HepG2 (cell line): ENCODE data around the gene GOLT1A. TPM values are rescaled to one million over a fixed set of nuclear protein-coding genes. Genes with fewer than 3 reads are reported as not detected.

Source experiments
- ARNT2 ChIP-seq: sonication (generic); formaldehyde crosslinking; IDR thresholded peaks from 2 replicates; pipeline ENCODE4 v1.8.0; 2022; ENCODE audit warnings: mild to moderate bottlenecking, low read depth, missing genetic modification reagents, moderate library complexity
- ATAD3A ChIP-seq: sonication (generic); formaldehyde crosslinking; IDR thresholded peaks from 2 replicates; pipeline ENCODE4 v1.4.0; 2020; ENCODE audit warnings: missing genetic modification reagents
- BRCA1 ChIP-seq: sonication (generic); formaldehyde crosslinking; IDR thresholded peaks from 2 replicates; pipeline ENCODE4 v1.4.0; 2020; ENCODE audit warnings: missing genetic modification reagents
- MAFG ChIP-seq: sonication (generic); formaldehyde crosslinking; IDR thresholded peaks from 2 replicates; pipeline ENCODE4 v1.5.1; 2020; ENCODE audit warnings: mild to moderate bottlenecking, missing genetic modification reagents
- MED8 ChIP-seq: sonication (generic); formaldehyde crosslinking; IDR thresholded peaks from 2 replicates; pipeline ENCODE4 v1.8.1; 2023; ENCODE audit warnings: mild to moderate bottlenecking, missing genetic modification reagents; ENCODE audit not compliant: insufficient replicate concordance
- NPAS2 ChIP-seq: sonication (generic); formaldehyde crosslinking; IDR thresholded peaks from 2 replicates; pipeline ENCODE4 v1.8.0; 2022; ENCODE audit warnings: mild to moderate bottlenecking, missing genetic modification reagents, borderline replicate concordance
- NRL ChIP-seq: sonication (generic); formaldehyde crosslinking; IDR thresholded peaks from 2 replicates; pipeline ENCODE4 v1.5.0; 2020; ENCODE audit warnings: missing genetic modification reagents, mild to moderate bottlenecking, moderate library complexity, borderline replicate concordance
- ZBTB20 ChIP-seq: sonication (generic); formaldehyde crosslinking; IDR thresholded peaks from 2 replicates; pipeline ENCODE4 v1.8.1; 2023; ENCODE audit warnings: missing genetic modification reagents, low read depth, mild to moderate bottlenecking, borderline replicate concordance
- ZFAT ChIP-seq: sonication (generic); formaldehyde crosslinking; conservative IDR thresholded peaks from 2 replicates; pipeline ENCODE4 v1.8.1; 2023; ENCODE audit warnings: missing genetic modification reagents, inconsistent platforms
- ZNF546 ChIP-seq: sonication (generic); formaldehyde crosslinking; conservative IDR thresholded peaks from 2 replicates; pipeline ENCODE4 v1.8.1; 2023; ENCODE audit warnings: mild to moderate bottlenecking, missing genetic modification reagents
- ZNF567 ChIP-seq: sonication (generic); formaldehyde crosslinking; IDR thresholded peaks from 2 replicates; pipeline ENCODE4 v1.8.1; 2023; ENCODE audit warnings: mild to moderate bottlenecking, missing genetic modification reagents, borderline replicate concordance
- ZNF629 ChIP-seq: sonication (generic); formaldehyde crosslinking; conservative IDR thresholded peaks from 2 replicates; pipeline ENCODE4 v1.5.0; 2020; ENCODE audit warnings: missing genetic modification reagents
- ZNF790 ChIP-seq: sonication (generic); formaldehyde crosslinking; IDR thresholded peaks from 2 replicates; pipeline ENCODE4 v1.8.0; 2022; ENCODE audit warnings: missing genetic modification reagents, mild to moderate bottlenecking, borderline replicate concordance
- ZNF891 ChIP-seq: sonication (generic); formaldehyde crosslinking; IDR thresholded peaks from 2 replicates; pipeline ENCODE4 v1.5.0; 2020; ENCODE audit warnings: mild to moderate bottlenecking, missing genetic modification reagents
- polyA plus RNA-seq, 8 experiments: library from polyadenylated mRNA; depleted of rRNA in 3 of 8; stranded (reverse) in 7 of 8; unstranded in 1 of 8; fragments of >200 nt; fragmentation: Illumina TruSeq in 4 of 8; extraction: Trizol in 4 of 8; gene quantifications; 2 replicates each; pipeline versions ENCODE4 v1.2.1 to v1.2.3, GENCODE V29; 2011 to 2016; ENCODE audit warnings: low read depth in 4 of 8, missing spikeins in 1 of 8, mixed read lengths in 1 of 8; ENCODE audit not compliant: insufficient read depth in 1 of 8
- total RNA-seq, 5 experiments: library from RNA; depleted of rRNA; stranded (reverse); fragments of >200 nt; fragmentation: Illumina TruSeq; extraction: Trizol; gene quantifications; 2 replicates each; pipeline ENCODE4 v1.2.3, GENCODE V29; 2016; ENCODE audit warnings: low read depth in 1 of 5
- TF ChIP-seq, protein P1 (sequence below): sonication (generic); formaldehyde crosslinking; IDR thresholded peaks from 2 replicates; pipeline ENCODE4 v1.4.0; 2020; ENCODE audit warnings: mild to moderate bottlenecking, missing genetic modification reagents, borderline replicate concordance
- TF ChIP-seq, protein P2 (sequence below): sonication (generic); formaldehyde crosslinking; IDR thresholded peaks from 2 replicates; pipeline ENCODE4 v1.4.0; 2020; ENCODE audit warnings: mild to moderate bottlenecking, missing genetic modification reagents
- TF ChIP-seq, protein P3 (sequence below): sonication (generic); formaldehyde crosslinking; IDR thresholded peaks from 2 replicates; pipeline ENCODE4 v1.4.0; 2020; ENCODE audit warnings: mild to moderate bottlenecking, missing genetic modification reagents

GOLT1A gene
- total and polyA plus RNA-seq, 2 of the 13 experiments (the other 11 are each of a cell fraction or from before 2014, with no cell fraction given) = 25.8 to 28.0 TPM

DNA sequence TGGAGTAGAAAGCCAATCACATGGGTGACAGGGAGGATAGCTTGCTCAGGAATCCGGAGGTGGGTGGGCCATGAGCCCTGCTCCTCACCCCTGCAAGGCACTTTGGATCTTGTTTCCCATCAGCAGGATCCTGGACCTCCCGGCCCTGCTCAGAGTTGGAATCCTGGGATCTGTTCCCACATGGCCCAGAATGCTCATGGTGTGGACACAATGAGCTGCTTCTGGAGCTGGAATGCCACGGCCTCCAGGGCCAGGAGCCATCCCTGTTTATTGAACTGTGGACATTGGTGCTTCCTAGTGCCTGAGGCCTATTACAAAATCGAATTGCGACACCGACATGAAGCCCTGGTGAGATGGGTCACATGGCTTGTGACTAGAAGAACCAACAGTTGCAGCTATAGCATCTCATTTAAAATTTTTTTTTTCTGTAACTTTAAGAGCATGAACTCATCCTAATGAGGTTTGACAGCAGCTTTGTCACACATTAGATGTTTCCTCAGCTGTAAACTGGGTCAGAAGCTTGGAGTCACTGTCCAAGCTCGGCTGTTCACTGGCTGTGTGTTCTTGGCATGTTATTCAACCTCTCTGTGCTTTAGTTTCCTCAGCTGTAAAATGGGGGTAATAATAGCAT is 40.4 kb upstream of the GOLT1A start (continued):
- TF ChIP-seq, protein P1, sequence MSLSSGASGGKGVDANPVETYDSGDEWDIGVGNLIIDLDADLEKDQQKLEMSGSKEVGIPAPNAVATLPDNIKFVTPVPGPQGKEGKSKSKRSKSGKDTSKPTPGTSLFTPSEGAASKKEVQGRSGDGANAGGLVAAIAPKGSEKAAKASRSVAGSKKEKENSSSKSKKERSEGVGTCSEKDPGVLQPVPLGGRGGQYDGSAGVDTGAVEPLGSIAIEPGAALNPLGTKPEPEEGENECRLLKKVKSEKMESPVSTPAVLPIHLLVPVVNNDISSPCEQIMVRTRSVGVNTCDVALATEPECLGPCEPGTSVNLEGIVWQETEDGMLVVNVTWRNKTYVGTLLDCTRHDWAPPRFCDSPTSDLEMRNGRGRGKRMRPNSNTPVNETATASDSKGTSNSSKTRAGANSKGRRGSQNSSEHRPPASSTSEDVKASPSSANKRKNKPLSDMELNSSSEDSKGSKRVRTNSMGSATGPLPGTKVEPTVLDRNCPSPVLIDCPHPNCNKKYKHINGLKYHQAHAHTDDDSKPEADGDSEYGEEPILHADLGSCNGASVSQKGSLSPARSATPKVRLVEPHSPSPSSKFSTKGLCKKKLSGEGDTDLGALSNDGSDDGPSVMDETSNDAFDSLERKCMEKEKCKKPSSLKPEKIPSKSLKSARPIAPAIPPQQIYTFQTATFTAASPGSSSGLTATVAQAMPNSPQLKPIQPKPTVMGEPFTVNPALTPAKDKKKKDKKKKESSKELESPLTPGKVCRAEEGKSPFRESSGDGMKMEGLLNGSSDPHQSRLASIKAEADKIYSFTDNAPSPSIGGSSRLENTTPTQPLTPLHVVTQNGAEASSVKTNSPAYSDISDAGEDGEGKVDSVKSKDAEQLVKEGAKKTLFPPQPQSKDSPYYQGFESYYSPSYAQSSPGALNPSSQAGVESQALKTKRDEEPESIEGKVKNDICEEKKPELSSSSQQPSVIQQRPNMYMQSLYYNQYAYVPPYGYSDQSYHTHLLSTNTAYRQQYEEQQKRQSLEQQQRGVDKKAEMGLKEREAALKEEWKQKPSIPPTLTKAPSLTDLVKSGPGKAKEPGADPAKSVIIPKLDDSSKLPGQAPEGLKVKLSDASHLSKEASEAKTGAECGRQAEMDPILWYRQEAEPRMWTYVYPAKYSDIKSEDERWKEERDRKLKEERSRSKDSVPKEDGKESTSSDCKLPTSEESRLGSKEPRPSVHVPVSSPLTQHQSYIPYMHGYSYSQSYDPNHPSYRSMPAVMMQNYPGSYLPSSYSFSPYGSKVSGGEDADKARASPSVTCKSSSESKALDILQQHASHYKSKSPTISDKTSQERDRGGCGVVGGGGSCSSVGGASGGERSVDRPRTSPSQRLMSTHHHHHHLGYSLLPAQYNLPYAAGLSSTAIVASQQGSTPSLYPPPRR = peak; percentile 75
- TF ChIP-seq NPAS2 = 0 out of 2 replicates have a peak, but pooled peaks have one; percentile 40
- no peak for TF ChIP-seq ARNT2 (CRISPR knock-in tag)
- no peak for TF ChIP-seq BRCA1 (CRISPR knock-in tag)
- peak; percentile 57; the same call in 1 of the 2 replicates for TF ChIP-seq ZBTB20
- TF ChIP-seq, protein P2, sequence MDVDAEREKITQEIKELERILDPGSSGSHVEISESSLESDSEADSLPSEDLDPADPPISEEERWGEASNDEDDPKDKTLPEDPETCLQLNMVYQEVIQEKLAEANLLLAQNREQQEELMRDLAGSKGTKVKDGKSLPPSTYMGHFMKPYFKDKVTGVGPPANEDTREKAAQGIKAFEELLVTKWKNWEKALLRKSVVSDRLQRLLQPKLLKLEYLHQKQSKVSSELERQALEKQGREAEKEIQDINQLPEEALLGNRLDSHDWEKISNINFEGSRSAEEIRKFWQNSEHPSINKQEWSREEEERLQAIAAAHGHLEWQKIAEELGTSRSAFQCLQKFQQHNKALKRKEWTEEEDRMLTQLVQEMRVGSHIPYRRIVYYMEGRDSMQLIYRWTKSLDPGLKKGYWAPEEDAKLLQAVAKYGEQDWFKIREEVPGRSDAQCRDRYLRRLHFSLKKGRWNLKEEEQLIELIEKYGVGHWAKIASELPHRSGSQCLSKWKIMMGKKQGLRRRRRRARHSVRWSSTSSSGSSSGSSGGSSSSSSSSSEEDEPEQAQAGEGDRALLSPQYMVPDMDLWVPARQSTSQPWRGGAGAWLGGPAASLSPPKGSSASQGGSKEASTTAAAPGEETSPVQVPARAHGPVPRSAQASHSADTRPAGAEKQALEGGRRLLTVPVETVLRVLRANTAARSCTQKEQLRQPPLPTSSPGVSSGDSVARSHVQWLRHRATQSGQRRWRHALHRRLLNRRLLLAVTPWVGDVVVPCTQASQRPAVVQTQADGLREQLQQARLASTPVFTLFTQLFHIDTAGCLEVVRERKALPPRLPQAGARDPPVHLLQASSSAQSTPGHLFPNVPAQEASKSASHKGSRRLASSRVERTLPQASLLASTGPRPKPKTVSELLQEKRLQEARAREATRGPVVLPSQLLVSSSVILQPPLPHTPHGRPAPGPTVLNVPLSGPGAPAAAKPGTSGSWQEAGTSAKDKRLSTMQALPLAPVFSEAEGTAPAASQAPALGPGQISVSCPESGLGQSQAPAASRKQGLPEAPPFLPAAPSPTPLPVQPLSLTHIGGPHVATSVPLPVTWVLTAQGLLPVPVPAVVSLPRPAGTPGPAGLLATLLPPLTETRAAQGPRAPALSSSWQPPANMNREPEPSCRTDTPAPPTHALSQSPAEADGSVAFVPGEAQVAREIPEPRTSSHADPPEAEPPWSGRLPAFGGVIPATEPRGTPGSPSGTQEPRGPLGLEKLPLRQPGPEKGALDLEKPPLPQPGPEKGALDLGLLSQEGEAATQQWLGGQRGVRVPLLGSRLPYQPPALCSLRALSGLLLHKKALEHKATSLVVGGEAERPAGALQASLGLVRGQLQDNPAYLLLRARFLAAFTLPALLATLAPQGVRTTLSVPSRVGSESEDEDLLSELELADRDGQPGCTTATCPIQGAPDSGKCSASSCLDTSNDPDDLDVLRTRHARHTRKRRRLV = 0 out of 2 replicates have a peak, but pooled peaks have one; percentile 28
- TF ChIP-seq MED8 (CRISPR knock-in tag) = no peak
- TF ChIP-seq, protein P3, sequence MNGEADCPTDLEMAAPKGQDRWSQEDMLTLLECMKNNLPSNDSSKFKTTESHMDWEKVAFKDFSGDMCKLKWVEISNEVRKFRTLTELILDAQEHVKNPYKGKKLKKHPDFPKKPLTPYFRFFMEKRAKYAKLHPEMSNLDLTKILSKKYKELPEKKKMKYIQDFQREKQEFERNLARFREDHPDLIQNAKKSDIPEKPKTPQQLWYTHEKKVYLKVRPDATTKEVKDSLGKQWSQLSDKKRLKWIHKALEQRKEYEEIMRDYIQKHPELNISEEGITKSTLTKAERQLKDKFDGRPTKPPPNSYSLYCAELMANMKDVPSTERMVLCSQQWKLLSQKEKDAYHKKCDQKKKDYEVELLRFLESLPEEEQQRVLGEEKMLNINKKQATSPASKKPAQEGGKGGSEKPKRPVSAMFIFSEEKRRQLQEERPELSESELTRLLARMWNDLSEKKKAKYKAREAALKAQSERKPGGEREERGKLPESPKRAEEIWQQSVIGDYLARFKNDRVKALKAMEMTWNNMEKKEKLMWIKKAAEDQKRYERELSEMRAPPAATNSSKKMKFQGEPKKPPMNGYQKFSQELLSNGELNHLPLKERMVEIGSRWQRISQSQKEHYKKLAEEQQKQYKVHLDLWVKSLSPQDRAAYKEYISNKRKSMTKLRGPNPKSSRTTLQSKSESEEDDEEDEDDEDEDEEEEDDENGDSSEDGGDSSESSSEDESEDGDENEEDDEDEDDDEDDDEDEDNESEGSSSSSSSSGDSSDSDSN (CRISPR knock-in tag) = peak; percentile 71; the same call in 1 of the 2 replicates
- no peak for TF ChIP-seq MAFG (CRISPR knock-in tag)
- no peak for TF ChIP-seq NRL (CRISPR knock-in tag)
- TF ChIP-seq ZNF790 (CRISPR knock-in tag) = peak; percentile 73; the same call in 1 of the 2 replicates
- no peak for TF ChIP-seq ZNF891
- TF ChIP-seq ZFAT (CRISPR knock-in tag) = no peak
- peak; percentile 59; the same call in 1 of the 2 replicates for TF ChIP-seq ZNF629 (CRISPR knock-in tag)
- TF ChIP-seq ATAD3A (CRISPR knock-in tag) = no peak
- no peak for TF ChIP-seq ZNF546 (CRISPR knock-in tag)
- TF ChIP-seq ZNF567 (CRISPR knock-in tag) = 0 out of 2 replicates have a peak, but pooled peaks have one; percentile 76
